ENCODE results near the gene ST7. TPM values are rescaled to one million over a fixed set of nuclear protein-coding genes. Genes with fewer than 3 reads are reported as not detected.
A peak's percentile ranks its signal among the peaks of the same experiment; 100 is the strongest.

ST7 gene
- total and polyA plus RNA-seq, 2 of the 13 experiments (the other 11 are each of a cell fraction or from before 2014, with no cell fraction given): 17.3 to 23.5 TPM

- 0 out of 2 replicates have a peak, but pooled peaks have one; percentile 20 for TF ChIP-seq HNF1B (CRISPR knock-in tag; IDR thresholded peaks at IDR 0.05)
- TF ChIP-seq SOX6 (IDR thresholded peaks at IDR 0.05): no peak
- TF ChIP-seq SOX6 (CRISPR knock-in tag; IDR thresholded peaks at IDR 0.05): peak; percentile 16; the same call in 1 of the 2 replicates
- no peak for TF ChIP-seq PRDM15 (CRISPR knock-in tag; IDR thresholded peaks at IDR 0.05)
- TF ChIP-seq NR2C2 (CRISPR knock-in tag; IDR thresholded peaks at IDR 0.05; ENCODE audit: borderline replicate concordance): peak; percentile 79; the same call in 1 of the 2 replicates
- peak; percentile 52; the same call in 1 of the 2 replicates for TF ChIP-seq ZNF543 (CRISPR knock-in tag; IDR thresholded peaks at IDR 0.05)
- TF ChIP-seq ZKSCAN8 (CRISPR knock-in tag; IDR thresholded peaks at IDR 0.05; ENCODE audit: borderline replicate concordance): no peak
- no peak for TF ChIP-seq ZNF281 (CRISPR knock-in tag; IDR thresholded peaks at IDR 0.05; ENCODE audit: borderline replicate concordance)
- 0 out of 2 replicates have a peak, but pooled peaks have one; percentile 78 for TF ChIP-seq ZBTB8A (CRISPR knock-in tag; IDR thresholded peaks at IDR 0.05; ENCODE audit: borderline replicate concordance, low read depth)
- peak; percentile 90 for TF ChIP-seq ZNF12 (CRISPR knock-in tag; IDR thresholded peaks at IDR 0.05)
- TF ChIP-seq ZKSCAN1 (IDR thresholded peaks at IDR 0.05; ENCODE audit: low read length): no peak
- no peak for TF ChIP-seq MTA3 (CRISPR knock-in tag; IDR thresholded peaks at IDR 0.05)
- TF ChIP-seq HDAC1 (CRISPR knock-in tag; IDR thresholded peaks at IDR 0.05): peak; percentile 22; the same call in 1 of the 2 replicates
- TF ChIP-seq ZNF605 (CRISPR knock-in tag; IDR thresholded peaks at IDR 0.05): 0 out of 2 replicates have a peak, but pooled peaks have one; percentile 63
- TF ChIP-seq KDM2A (CRISPR knock-in tag; IDR thresholded peaks at IDR 0.05; ENCODE audit: borderline replicate concordance, low read depth): no peak
Observed at GRCh38 chr7:116951366-116952292, 1.7 kb upstream of the ST7 start (continued).
